Right lobe of liver (tissue), 4 donors: ENCODE measurements around the gene PGA3.
"Not testable (repeated sequence)": the region's sequence is repeated elsewhere in the genome, so short reads cannot be mapped to it uniquely, and the experiment has no call there.

ENCODE experiments used
- POLR2A ChIP-seq: fragments of 450-650 bp; IDR thresholded peaks from one replicate; pipeline ENCODE4 v1.6.1; 2017; ENCODE audit warnings: antibody characterized with exemption, mild to moderate bottlenecking
- TF ChIP-seq, protein P1 (sequence below), 4 donors: fragments of 200-600 bp in 3 of 4; fragments of 450-650 bp in 1 of 4; IDR thresholded peaks; one replicate each; pipeline versions ENCODE4 v1.5.1 to v1.8.0; 2016 to 2022; ENCODE audit warnings: antibody characterized with exemption in 4 of 4, mild to moderate bottlenecking in 2 of 4
- donor health status: DM: no; HTN: no; CAD: no.
- donor health status: DM: no; HTN: no; CAD: no.
- donor health status: DM: no; HTN: yes; CAD: no.

DNA sequence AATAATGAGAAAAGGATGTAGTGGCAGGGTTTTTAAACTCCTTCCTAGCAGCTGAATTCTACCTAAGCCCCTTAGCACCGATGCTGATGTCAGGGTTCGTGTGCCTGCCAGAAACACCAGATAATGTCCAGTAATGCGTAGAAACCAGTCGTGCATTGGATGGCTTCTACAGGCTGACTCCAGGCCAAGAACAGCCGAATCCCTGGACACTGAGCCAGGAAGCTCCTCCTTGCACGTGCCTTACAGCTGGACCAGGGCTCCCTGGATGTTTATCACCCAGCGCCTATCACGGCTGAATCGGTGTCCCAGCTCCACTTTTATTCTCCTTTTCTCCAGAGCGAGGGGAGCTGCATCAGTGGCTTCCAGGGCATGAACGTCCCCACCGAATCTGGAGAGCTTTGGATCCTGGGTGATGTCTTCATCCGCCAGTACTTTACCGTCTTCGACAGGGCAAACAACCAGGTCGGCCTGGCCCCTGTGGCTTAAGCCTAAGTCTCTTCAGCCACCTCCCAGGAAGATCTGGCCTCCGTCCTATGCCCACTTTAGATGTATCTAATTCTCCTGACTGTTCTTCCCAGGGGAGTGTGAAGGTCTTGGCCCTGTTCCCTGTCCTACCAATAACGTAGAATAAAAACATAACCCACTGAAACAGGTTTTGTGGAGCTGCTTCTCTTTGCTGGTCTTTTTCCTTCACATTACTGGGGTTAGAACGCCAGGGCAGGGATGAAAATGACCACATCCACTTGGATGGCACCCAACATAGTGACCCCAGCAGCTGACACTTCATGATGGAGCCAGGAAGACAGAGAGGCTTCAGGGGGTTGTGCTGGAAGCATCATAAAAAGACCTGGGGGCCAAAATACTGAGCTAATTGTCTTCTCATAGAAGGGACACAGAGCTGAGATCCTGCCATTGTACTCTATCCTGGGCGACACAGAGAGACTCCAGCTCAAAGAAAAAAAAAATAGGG is 47.8 kb downstream of the PGA3 start:
- TF ChIP-seq, protein P1, sequence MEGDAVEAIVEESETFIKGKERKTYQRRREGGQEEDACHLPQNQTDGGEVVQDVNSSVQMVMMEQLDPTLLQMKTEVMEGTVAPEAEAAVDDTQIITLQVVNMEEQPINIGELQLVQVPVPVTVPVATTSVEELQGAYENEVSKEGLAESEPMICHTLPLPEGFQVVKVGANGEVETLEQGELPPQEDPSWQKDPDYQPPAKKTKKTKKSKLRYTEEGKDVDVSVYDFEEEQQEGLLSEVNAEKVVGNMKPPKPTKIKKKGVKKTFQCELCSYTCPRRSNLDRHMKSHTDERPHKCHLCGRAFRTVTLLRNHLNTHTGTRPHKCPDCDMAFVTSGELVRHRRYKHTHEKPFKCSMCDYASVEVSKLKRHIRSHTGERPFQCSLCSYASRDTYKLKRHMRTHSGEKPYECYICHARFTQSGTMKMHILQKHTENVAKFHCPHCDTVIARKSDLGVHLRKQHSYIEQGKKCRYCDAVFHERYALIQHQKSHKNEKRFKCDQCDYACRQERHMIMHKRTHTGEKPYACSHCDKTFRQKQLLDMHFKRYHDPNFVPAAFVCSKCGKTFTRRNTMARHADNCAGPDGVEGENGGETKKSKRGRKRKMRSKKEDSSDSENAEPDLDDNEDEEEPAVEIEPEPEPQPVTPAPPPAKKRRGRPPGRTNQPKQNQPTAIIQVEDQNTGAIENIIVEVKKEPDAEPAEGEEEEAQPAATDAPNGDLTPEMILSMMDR (IDR thresholded peaks at IDR 0.05) = not testable (repeated sequence)
- TF ChIP-seq POLR2A = not testable (repeated sequence)
